Endodermal cell (in vitro differentiated cells): ENCODE measurements around the gene SFSWAP. TPM values are rescaled to one million over a fixed set of nuclear protein-coding genes. Genes with fewer than 3 reads are reported as not detected.
A peak's percentile ranks its signal among the peaks of the same experiment; 100 is the strongest.

Source experiments
- DNase-seq: peaks from one replicate; pipeline ENCODE4 v3.0.0-alpha.2; 2017
- H3K27ac ChIP-seq: 2 replicates; pipeline ENCODE4 v1.5.1; 2013; ENCODE audit warnings: mild to moderate bottlenecking, low read depth, low read length, moderate library complexity
- H3K27me3 ChIP-seq: 2 replicates; pipeline ENCODE4 v1.6.1; 2013; ENCODE audit warnings: mild to moderate bottlenecking, low read length, moderate library complexity; ENCODE audit not compliant: insufficient read depth, control insufficient read depth, poor library complexity, severe bottlenecking
- H3K36me3 ChIP-seq: 2 replicates; pipeline ENCODE4 v1.7.0; 2013; ENCODE audit warnings: mild to moderate bottlenecking, low read length, moderate library complexity; ENCODE audit not compliant: control insufficient read depth, insufficient read depth
- H3K4me1 ChIP-seq: one replicate; pipeline ENCODE4 v1.7.0; 2013; ENCODE audit warnings: low read length; ENCODE audit not compliant: control insufficient read depth, insufficient read depth
- H3K4me3 ChIP-seq: 2 replicates; pipeline ENCODE4 v1.5.1; 2013; ENCODE audit warnings: mild to moderate bottlenecking, low read length, moderate library complexity
- H3K9ac ChIP-seq: 2 replicates; pipeline ENCODE4 v1.6.1; 2013; ENCODE audit warnings: mild to moderate bottlenecking, low read length, moderate library complexity; ENCODE audit not compliant: poor library complexity, severe bottlenecking; ENCODE audit errors: extremely low read depth
- H3K9me3 ChIP-seq: 2 replicates; pipeline ENCODE4 v1.6.1; 2013; ENCODE audit warnings: mild to moderate bottlenecking, low read length, moderate library complexity; ENCODE audit not compliant: control insufficient read depth
- H3K27ac Mint-ChIP-seq: 2 replicates; pipeline ENCODE4 v1.8.0; 2020; ENCODE audit warnings: mixed read lengths
- H3K27me3 Mint-ChIP-seq: 2 replicates; pipeline ENCODE4 v1.8.0; 2021; ENCODE audit warnings: mild to moderate bottlenecking, mixed read lengths; ENCODE audit not compliant: insufficient read depth
- H3K36me3 Mint-ChIP-seq: 2 replicates; pipeline ENCODE4 v1.8.0; 2020; ENCODE audit warnings: low read depth, mixed read lengths
- H3K4me1 Mint-ChIP-seq: 2 replicates; pipeline ENCODE4 v1.8.0; 2020; ENCODE audit warnings: mixed read lengths
- H3K4me3 Mint-ChIP-seq: 2 replicates; pipeline ENCODE4 v1.8.0; 2020; ENCODE audit warnings: mild to moderate bottlenecking, moderate library complexity, mixed read lengths
- H3K9me3 Mint-ChIP-seq: 2 replicates; pipeline ENCODE4 v1.8.0; 2020; ENCODE audit warnings: mild to moderate bottlenecking, mixed read lengths
- WGBS, 2 experiments: methylation state at CpG; one replicate each; pipeline versions ENCODE4 v1.1.5 to v1.1.7; 2013; ENCODE audit warnings: missing lambda C conversion rate in 2 of 2, mixed read lengths in 1 of 2; ENCODE audit not compliant: insufficient coverage in 1 of 2, insufficient read length in 1 of 2; 5-methylcytosine and 5-hydroxymethylcytosine counted together
- total RNA-seq, 2 donors: library from RNA; stranded (reverse); fragmentation: NEBNext Ultra II Directional in 1 of 2; extraction: Animal tissue kit (Norgen Biotek cat#: 25700) in 1 of 2; gene quantifications; 2 replicates in 1 of 2; 3 replicates in 1 of 2; pipeline ENCODE4 v1.2.1, GENCODE V29; 2021
- TF ChIP-seq, protein P1 (sequence below): fragments of 200-600 bp; sonication (generic); conservative IDR thresholded peaks from 2 replicates; pipeline ENCODE4 v1.5.0; 2021; ENCODE audit warnings: antibody characterized with exemption, mild to moderate bottlenecking

SFSWAP gene
- total RNA-seq, 2 donors from 2014 or later = 50.0 to 52.3 TPM

DNA sequence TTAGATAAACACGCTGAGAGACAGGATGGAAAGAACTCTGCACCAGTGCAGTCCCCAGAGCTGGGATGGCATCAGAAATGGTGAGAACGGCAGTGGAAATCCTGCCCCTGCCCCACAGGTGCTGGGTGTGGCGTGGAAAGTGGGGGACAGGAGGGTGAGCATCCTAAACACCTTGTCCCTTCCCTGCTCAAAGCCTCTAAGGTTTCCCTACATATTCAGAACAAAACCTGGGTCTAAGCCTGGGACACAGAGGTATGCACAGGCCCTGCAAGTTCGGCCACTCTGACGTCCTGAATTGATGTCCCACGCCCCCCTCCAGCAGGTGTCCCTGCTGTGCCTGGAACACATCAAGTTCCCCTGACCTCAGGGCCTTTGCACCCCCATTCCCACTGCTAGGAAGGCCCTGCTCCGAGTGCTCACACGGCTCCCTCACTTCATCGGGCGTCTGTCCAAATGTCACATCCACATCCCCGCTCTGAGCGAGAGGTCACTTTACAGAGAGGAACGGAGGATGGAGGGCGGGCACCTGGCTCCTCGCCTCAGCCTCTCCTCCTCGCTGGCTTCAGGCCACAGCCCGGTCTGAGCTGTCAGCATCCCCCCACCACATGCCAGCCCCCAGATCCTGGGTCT lies 38.5 kb upstream of the SFSWAP start:
- Mint-ChIP-seq H3K27ac (no peak overlapping the region), H3K36me3 (no peaks in the 10 kb centered on the region), H3K27me3 (peaks cover 7% of the 10 kb centered on the region), H3K4me3 (no peak overlapping the region), H3K9me3 (peaks cover 15% of the 10 kb centered on the region), H3K4me1 (no peaks in the 10 kb centered on the region)
- Histone ChIP-seq H3K27me3 (no peaks in the 10 kb centered on the region), H3K4me1 (peaks cover 4% of the 10 kb centered on the region), H3K9ac (no peak overlapping the region), H3K36me3 (no peaks in the 10 kb centered on the region), H3K4me3 (no peak overlapping the region), H3K27ac (no peak overlapping the region), H3K9me3 (peaks cover 12% of the 10 kb centered on the region)
- TF ChIP-seq, protein P1, sequence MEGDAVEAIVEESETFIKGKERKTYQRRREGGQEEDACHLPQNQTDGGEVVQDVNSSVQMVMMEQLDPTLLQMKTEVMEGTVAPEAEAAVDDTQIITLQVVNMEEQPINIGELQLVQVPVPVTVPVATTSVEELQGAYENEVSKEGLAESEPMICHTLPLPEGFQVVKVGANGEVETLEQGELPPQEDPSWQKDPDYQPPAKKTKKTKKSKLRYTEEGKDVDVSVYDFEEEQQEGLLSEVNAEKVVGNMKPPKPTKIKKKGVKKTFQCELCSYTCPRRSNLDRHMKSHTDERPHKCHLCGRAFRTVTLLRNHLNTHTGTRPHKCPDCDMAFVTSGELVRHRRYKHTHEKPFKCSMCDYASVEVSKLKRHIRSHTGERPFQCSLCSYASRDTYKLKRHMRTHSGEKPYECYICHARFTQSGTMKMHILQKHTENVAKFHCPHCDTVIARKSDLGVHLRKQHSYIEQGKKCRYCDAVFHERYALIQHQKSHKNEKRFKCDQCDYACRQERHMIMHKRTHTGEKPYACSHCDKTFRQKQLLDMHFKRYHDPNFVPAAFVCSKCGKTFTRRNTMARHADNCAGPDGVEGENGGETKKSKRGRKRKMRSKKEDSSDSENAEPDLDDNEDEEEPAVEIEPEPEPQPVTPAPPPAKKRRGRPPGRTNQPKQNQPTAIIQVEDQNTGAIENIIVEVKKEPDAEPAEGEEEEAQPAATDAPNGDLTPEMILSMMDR = no peak
- WGBS, 2 experiments = 90 to 92% methylated on average over 11 to 17 of the region's 17 CpGs
- peak; percentile 42 for DNase-seq

DNA sequence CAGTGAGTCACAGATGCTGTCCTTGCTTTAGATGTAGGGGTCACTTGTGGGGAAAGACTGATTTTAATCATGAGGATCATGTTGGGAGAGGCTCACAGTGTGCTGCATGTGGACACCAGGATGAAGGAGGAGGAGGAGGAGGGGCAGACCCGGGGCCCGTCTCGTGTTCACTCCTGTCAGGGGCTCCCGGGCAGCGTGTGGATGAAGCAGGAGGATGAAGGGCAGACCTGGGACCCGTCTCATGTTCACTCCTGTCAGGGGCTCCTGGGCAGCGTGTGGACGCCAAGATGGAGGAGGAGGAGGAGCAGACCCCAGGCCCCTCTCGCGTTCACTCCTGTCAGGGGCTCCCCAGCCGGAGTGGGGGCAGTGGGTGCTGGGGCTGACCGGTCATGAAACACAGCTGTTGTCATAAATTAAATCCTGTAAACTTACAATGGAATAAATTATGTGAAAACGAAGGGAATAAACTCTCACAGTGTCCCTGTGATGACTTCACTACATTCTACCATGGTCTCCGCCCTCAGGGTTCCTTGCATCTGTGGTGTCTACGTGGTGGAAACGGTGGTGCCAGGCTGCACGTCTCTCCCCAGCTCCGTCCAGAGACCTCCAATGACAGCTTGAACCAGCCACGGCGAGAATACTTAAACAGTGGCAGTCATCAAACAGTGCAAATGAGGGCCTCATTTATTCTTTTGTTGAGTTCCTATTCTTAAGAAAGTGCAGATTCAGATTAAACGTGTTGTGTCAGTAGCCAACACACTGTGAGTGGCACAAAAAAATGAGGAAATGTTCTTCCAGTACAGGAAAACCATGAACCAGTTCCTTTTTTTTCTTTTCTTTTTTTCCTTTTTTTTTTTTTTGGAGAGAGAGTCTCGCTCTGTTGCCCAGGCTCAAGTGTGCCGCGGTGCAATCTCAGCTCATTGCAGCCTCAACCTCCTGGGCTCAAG lies 37.7 kb upstream of the SFSWAP start:
- H3K27me3 ChIP-seq = no peaks in the 10 kb centered on the region
- H3K27me3 Mint-ChIP-seq = peaks cover 7% of the 10 kb centered on the region
- H3K4me3 ChIP-seq = no peak overlapping the region
- 91 to 92% methylated on average over 13 to 24 of the region's 24 CpGs for WGBS, 2 experiments
- no peak overlapping the region for H3K4me3 Mint-ChIP-seq
- H3K9ac ChIP-seq = no peak overlapping the region
- H3K9me3 ChIP-seq = peaks cover 12% of the 10 kb centered on the region
- peaks cover 15% of the 10 kb centered on the region for H3K9me3 Mint-ChIP-seq
- H3K36me3 Mint-ChIP-seq = no peaks in the 10 kb centered on the region
- no peaks in the 10 kb centered on the region for H3K4me1 Mint-ChIP-seq
- TF ChIP-seq, protein P1 = no peak
- no peaks in the 10 kb centered on the region for H3K36me3 ChIP-seq
- no peak overlapping the region for H3K27ac ChIP-seq
- H3K27ac Mint-ChIP-seq = no peak overlapping the region
- DNase-seq = peak; percentile 42
- peaks cover 4% of the 10 kb centered on the region for H3K4me1 ChIP-seq

DNA sequence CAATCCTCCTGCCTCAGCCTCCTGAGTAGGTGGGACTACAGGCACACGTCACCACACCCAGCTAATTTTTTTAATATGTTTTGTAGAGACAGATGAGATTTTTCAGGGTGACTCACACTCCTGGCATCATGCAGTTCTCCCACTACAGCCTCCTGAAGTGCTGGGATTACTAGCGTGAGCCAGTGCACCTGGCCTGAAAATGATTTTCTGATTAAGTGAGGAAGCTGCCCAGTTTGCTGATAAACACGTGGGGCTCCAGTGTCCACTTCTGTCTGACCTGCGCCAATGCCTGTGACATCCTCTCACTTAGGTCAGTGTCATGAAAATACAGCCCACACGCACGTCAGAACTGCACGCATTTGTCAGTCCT lies 37.0 kb upstream of the SFSWAP start:
- H3K4me1 Mint-ChIP-seq = no peaks in the 10 kb centered on the region
- Histone ChIP-seq H3K9ac (no peak overlapping the region), H3K4me1 (peaks cover 4% of the 10 kb centered on the region), H3K27ac (no peak overlapping the region), H3K27me3 (no peaks in the 10 kb centered on the region), H3K36me3 (no peaks in the 10 kb centered on the region), H3K4me3 (no peak overlapping the region), H3K9me3 (peaks cover 12% of the 10 kb centered on the region)
- DNase-seq = no peak
- no peak overlapping the region for H3K4me3 Mint-ChIP-seq
- no peaks in the 10 kb centered on the region for H3K36me3 Mint-ChIP-seq
- H3K27me3 Mint-ChIP-seq = peaks cover 7% of the 10 kb centered on the region
- no peak overlapping the region for H3K27ac Mint-ChIP-seq
- WGBS, 2 experiments = 92 to 95% methylated on average over 6 to 7 of the region's 7 CpGs
- TF ChIP-seq, protein P1 = no peak
- H3K9me3 Mint-ChIP-seq = peaks cover 15% of the 10 kb centered on the region
